Activated CD4-positive, alpha-beta T cell treated with anti-CD3 and anti-CD28 coated beads for 4 hours (primary cell): ENCODE data around the gene SLC35G4.
"Not testable (repeated sequence)": the region's sequence is repeated elsewhere in the genome, so short reads cannot be mapped to it uniquely, and the experiment has no call there.

Experiments
- DNase-seq, 2 donors: peaks; one replicate each; pipeline ENCODE4 v3.0.0-alpha.2; 2020

SLC35G4 gene

GRCh38 chr18:11614042-11614441 lies 4.6 kb downstream of the SLC35G4 start:
- DNase-seq, result not testable (repeated sequence)

GRCh38 chr18:11614981-11615380 lies 5.6 kb downstream of the SLC35G4 start:
- DNase-seq, result not testable (repeated sequence)

GRCh38 chr18:11647310-11647709 lies 37.9 kb downstream of the SLC35G4 start:
- not testable (repeated sequence) for DNase-seq

- DNase-seq, result not testable (repeated sequence)
Measured at GRCh38 chr18:11647804-11648203, 38.4 kb downstream of the SLC35G4 start.

GRCh38 chr18:11649839-11650238 lies 40.4 kb downstream of the SLC35G4 start:
- DNase-seq, result no peak

GRCh38 chr18:11651899-11652298 lies 42.5 kb downstream of the SLC35G4 start:
- no peak for DNase-seq

GRCh38 chr18:11653521-11653920 lies 44.1 kb downstream of the SLC35G4 start:
- DNase-seq, result no peak

GRCh38 chr18:11654736-11655605 lies 45.6 kb downstream of the SLC35G4 start:
- peak in 1 of 2 donors; percentile 36 for DNase-seq

- DNase-seq, result no peak
Measured at GRCh38 chr18:11655606-11655932, 46.2 kb downstream of the SLC35G4 start.

- no peak for DNase-seq
Measured at GRCh38 chr18:11657152-11657551, 47.8 kb downstream of the SLC35G4 start.

- no peak for DNase-seq
Measured at GRCh38 chr18:11657554-11657953, 48.2 kb downstream of the SLC35G4 start.

- no peak for DNase-seq
Measured at GRCh38 chr18:11658019-11658418, 48.6 kb downstream of the SLC35G4 start.

GRCh38 chr18:11658989-11659388 lies 49.6 kb downstream of the SLC35G4 start:
- no peak for DNase-seq
